Coronary artery (tissue), 2 donors: ENCODE measurements around the gene EHMT1.

ENCODE experiments used
- DNase-seq: peaks from one replicate; pipeline ENCODE4 v3.0.0-alpha.2; 2017; ENCODE audit warnings: low spot score
- H3K27ac ChIP-seq, 2 donors: fragments of 200-600 bp; sonication (generic); one replicate each; pipeline ENCODE4 v1.5.1; 2016 to 2019
- H3K4me3 ChIP-seq: fragments of 200-600 bp; sonication (generic); 2 replicates; pipeline ENCODE4 v1.5.1; 2016; ENCODE audit warnings: mild to moderate bottlenecking, moderate library complexity
- CTCF ChIP-seq: fragments of 200-600 bp; sonication (generic); IDR thresholded peaks from one replicate; pipeline ENCODE4 v1.5.1; 2019; ENCODE audit warnings: antibody characterized with exemption

The EHMT1 gene

DNA sequence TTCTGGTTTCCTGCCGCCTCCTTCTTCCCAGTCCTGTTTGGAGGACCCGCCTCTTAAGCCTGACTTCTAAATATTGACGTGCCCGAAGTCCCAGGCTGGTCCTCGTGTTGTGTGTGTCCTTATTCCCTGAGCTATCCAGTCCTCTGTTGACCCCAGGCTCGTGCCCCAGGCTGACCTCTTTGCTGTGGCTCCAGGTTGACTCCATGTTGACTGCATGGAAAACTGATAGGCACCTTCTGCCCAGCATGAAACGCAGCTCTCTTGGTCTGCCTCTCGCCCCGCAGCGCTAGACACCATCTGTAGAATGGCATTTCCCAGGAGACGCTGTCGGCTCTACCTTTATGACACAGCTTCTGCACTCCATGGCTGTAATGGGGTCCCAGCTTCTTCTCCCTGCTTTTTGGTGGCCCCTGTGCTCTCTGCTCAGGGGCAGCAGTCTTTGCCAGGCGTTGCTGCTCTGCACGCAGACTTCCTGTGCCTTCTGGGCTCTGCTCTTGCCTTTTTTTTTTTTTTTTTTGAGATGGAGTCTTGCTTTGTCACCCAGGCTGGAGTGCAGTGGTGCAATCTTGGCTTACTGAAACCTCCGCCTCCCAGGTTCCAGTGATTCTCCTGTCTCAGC is 28.4 kb downstream of the EHMT1 start:
- Histone ChIP-seq H3K4me3 (no peak overlapping the region), H3K27ac (no peak overlapping the region)
- no peak for DNase-seq
- no peak for TF ChIP-seq CTCF

DNA sequence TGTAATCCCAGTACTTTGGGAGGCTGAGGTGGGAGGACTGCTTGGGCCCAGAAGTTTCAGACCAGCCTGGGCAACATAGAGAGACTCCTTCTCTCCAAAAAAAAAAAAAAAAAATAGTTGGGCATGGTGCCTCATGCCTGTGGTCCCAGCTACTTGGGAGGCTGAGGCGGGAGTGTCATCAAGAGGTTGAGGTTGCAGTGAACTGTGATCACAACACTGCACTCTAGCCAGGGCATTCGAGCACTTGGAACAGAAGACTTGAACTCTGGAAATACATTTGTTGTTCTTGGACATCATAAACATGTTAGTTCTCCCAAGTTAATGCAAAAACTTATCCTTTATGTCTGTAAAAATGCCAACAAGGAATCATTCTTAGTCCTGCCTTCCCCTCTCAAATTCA is 29.6 kb downstream of the EHMT1 start:
- no peak for DNase-seq
- no peak overlapping the region for H3K4me3 ChIP-seq
- TF ChIP-seq CTCF = no peak
- no peak overlapping the region for H3K27ac ChIP-seq

DNA sequence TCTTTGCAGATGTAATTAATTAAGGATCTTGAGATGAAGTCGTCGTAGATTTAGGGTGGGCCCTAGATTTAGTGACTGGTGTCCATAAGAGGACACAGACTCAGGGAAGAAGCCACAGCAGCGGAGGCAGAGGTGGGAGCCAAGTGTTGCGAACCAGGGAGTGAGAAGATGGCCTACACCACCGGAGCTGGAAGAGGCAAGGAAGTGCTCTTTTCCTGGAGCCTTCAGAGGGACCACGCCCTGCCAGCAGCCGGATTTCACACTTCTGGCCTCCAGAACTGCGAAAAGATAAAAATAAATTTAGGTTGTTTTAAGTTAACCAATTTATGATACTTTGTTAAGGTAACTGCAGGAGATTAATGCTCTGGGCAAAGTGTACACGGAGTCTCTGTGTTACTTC is 30.7 kb downstream of the EHMT1 start:
- no peak overlapping the region for H3K4me3 ChIP-seq
- no peak for DNase-seq
- no peak overlapping the region for H3K27ac ChIP-seq
- no peak for TF ChIP-seq CTCF

DNA sequence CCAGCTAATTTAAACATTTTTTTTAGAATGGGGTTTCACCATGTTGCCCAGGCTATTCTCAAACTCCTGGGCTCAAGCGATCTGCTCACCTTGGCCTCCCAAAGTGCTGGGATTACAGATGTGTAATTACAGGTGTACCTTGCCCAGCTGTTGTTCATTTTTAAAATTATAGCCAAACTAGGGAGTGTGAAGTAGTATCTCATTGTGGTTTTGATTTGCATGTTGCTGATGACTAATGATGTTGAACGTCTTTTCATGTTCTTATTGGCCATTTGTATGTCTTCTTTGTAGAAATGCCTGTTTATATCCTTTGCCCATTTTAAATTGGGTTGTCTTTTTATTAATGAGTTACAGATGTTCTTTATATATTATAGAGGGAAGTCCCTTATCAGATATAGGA is 31.5 kb downstream of the EHMT1 start:
- H3K4me3 ChIP-seq = no peak overlapping the region
- no peak overlapping the region for H3K27ac ChIP-seq
- no peak for DNase-seq
- TF ChIP-seq CTCF = no peak

DNA sequence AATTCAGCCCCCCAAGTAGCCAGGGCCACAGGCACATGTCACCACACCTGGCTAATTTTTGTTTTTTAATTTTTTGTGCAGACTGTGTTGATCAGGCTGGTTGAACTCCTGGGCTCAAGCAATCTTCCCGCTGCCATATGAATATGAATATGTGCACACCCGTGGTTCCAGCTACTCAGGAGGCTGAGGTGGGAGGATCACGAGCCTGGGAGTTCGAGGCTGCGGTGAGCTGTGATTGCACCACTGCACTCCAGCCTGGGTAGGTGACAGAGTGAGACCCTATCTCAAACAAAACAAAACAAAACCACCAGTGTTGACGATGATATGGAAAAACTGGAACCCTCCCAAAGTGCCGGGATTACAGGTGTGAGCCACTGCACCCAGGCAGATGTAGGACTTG is 32.0 kb downstream of the EHMT1 start:
- Histone ChIP-seq H3K27ac (no peak overlapping the region), H3K4me3 (no peak overlapping the region)
- no peak for TF ChIP-seq CTCF
- no peak for DNase-seq

GRCh38 chr9:137656416-137656815 is 37.6 kb downstream of the EHMT1 start:
- no peak for TF ChIP-seq CTCF
- DNase-seq = no peak
- no peak overlapping the region for H3K4me3 ChIP-seq

GRCh38 chr9:137657606-137658005 is 38.8 kb downstream of the EHMT1 start:
- Histone ChIP-seq H3K27ac (no peak overlapping the region), H3K4me3 (no peak overlapping the region)
- no peak for DNase-seq
- TF ChIP-seq CTCF = no peak

More at GRCh38 chr9:137656416-137656815, 37.6 kb downstream of the EHMT1 start:
- H3K27ac ChIP-seq = no peak overlapping the region
